ENCODE measurements around the gene MAST1.
"Not testable (repeated sequence)": the region's sequence is repeated elsewhere in the genome, so short reads cannot be mapped to it uniquely, and the experiment has no call there.

The MAST1 gene

GRCh38 chr19:12841094-12841493, 2.8 kb downstream of the MAST1 start:
- DNase-seq: no peak

- no peak for DNase-seq
Observed at GRCh38 chr19:12842511-12842910, 4.2 kb downstream of the MAST1 start.

GRCh38 chr19:12843328-12843727, 5.0 kb downstream of the MAST1 start:
- no peak for DNase-seq

- no peak for DNase-seq
Observed at GRCh38 chr19:12843999-12844732, 5.9 kb downstream of the MAST1 start.

- not testable (repeated sequence) for DNase-seq
Observed at GRCh38 chr19:12846613-12847012, 8.3 kb downstream of the MAST1 start.

GRCh38 chr19:12847159-12848139, 9.1 kb downstream of the MAST1 start:
- DNase-seq: peak; percentile 87

- no peak for DNase-seq
Observed at GRCh38 chr19:12856653-12857052, 18.3 kb downstream of the MAST1 start.

- DNase-seq: no peak
Observed at GRCh38 chr19:12858041-12858928, 20.0 kb downstream of the MAST1 start.

- no peak for DNase-seq
Observed at GRCh38 chr19:12859546-12859945, 21.2 kb downstream of the MAST1 start.

GRCh38 chr19:12864143-12864542, 25.8 kb downstream of the MAST1 start:
- no peak for DNase-seq

GRCh38 chr19:12864721-12865715, 26.7 kb downstream of the MAST1 start:
- DNase-seq: no peak

- no peak for DNase-seq
Observed at GRCh38 chr19:12865746-12866415, 27.6 kb downstream of the MAST1 start.

GRCh38 chr19:12866416-12867119, 28.3 kb downstream of the MAST1 start:
- DNase-seq: no peak

- DNase-seq: peak; percentile 72
Observed at GRCh38 chr19:12867120-12868099, 29.1 kb downstream of the MAST1 start.

- DNase-seq: peak; percentile 31
Observed at GRCh38 chr19:12868540-12869112, 30.3 kb downstream of the MAST1 start.

- DNase-seq: no peak
Observed at GRCh38 chr19:12871681-12872080, 33.4 kb downstream of the MAST1 start.

- no peak for DNase-seq
Observed at GRCh38 chr19:12872255-12872654, 33.9 kb downstream of the MAST1 start.

Measured in stimulated activated CD4-positive, alpha-beta T cell treated with anti-CD3 and anti-CD28 coated beads, Interleukin-4, amount 100 ng/mL, for 1 hour (primary cell).